ENCODE results near the gene HAO2. TPM values are rescaled to one million over a fixed set of nuclear protein-coding genes. Genes with fewer than 3 reads are reported as not detected.

Gene HAO2
- total and polyA plus RNA-seq, 8 donors, result 0.11 to 0.76 (median 0.35) TPM; not detected in 2

- peak in 2 of 4 donors; percentile 46 to 59 for DNase-seq
- intact Hi-C loops (cut with DNase I), result no loop called here
- H3K36me3 ChIP-seq, result no peaks in the 10 kb centered on the region
- no peak for TF ChIP-seq CTCF (IDR thresholded peaks at IDR 0.05)
- ATAC-seq, result no peak
- H3K4me1 ChIP-seq, result no peaks in the 10 kb centered on the region
- H3K27ac ChIP-seq, result no peak overlapping the region
- H3K27me3 ChIP-seq, result no peaks in the 10 kb centered on the region
- H3K9me3 ChIP-seq, result no peaks in the 10 kb centered on the region
- H3K4me3 ChIP-seq, result no peak overlapping the region
Measured at GRCh38 chr1:119336848-119337247, 31.7 kb upstream of the HAO2 start.

GRCh38 chr1:119338004-119338403 is 30.6 kb upstream of the HAO2 start:
- no peak for TF ChIP-seq CTCF (IDR thresholded peaks at IDR 0.05)
- Histone ChIP-seq H3K27ac (no peak overlapping the region), H3K4me1 (no peaks in the 10 kb centered on the region), H3K36me3 (no peaks in the 10 kb centered on the region), H3K27me3 (no peaks in the 10 kb centered on the region), H3K4me3 (no peak overlapping the region), H3K9me3 (no peaks in the 10 kb centered on the region)
- intact Hi-C loops (cut with DNase I), result no loop called here
- ATAC-seq (no peak), DNase-seq (no peak)

- TF ChIP-seq CTCF (IDR thresholded peaks at IDR 0.05), result no peak
- intact Hi-C loops (cut with DNase I), result no loop called here
- no peaks in the 10 kb centered on the region for H3K27me3 ChIP-seq
- no peak overlapping the region for H3K27ac ChIP-seq
- H3K4me3 ChIP-seq, result no peak overlapping the region
- no peaks in the 10 kb centered on the region for H3K4me1 ChIP-seq
- ATAC-seq (no peak), DNase-seq (no peak)
- H3K36me3 ChIP-seq, result no peaks in the 10 kb centered on the region
- H3K9me3 ChIP-seq, result no peaks in the 10 kb centered on the region
Measured at GRCh38 chr1:119338757-119339156, 29.8 kb upstream of the HAO2 start.

- H3K27me3 ChIP-seq, result no peaks in the 10 kb centered on the region
- intact Hi-C loops (cut with DNase I), result no loop called here
- H3K4me1 ChIP-seq, result no peaks in the 10 kb centered on the region
- no peak overlapping the region for H3K27ac ChIP-seq
- ATAC-seq (no peak), DNase-seq (no peak)
- H3K36me3 ChIP-seq, result no peaks in the 10 kb centered on the region
- no peak for TF ChIP-seq CTCF (IDR thresholded peaks at IDR 0.05)
- no peak overlapping the region for H3K4me3 ChIP-seq
- H3K9me3 ChIP-seq, result peaks cover 0 to 7% of the 10 kb centered on the region in 2 donors
Measured at GRCh38 chr1:119340861-119341261, 27.7 kb upstream of the HAO2 start.

- Histone ChIP-seq H3K27ac (no peak overlapping the region), H3K36me3 (no peaks in the 10 kb centered on the region), H3K4me3 (no peak overlapping the region), H3K4me1 (no peaks in the 10 kb centered on the region), H3K27me3 (no peaks in the 10 kb centered on the region), H3K9me3 (peaks cover 0 to 7% of the 10 kb centered on the region in 2 donors)
- TF ChIP-seq CTCF (IDR thresholded peaks at IDR 0.05), result no peak
- DNase-seq (no peak), ATAC-seq (no peak)
- intact Hi-C loops (cut with DNase I), result no loop called here
Measured at GRCh38 chr1:119341372-119341947, 27.1 kb upstream of the HAO2 start.
